Skeletal muscle satellite cell (primary cell): ENCODE data around the gene CPNE1.

ENCODE experiments used
- H3K27me3 ChIP-seq: 2 replicates; pipeline ENCODE4 v1.7.0; 2013; ENCODE audit warnings: low read length; ENCODE audit not compliant: control insufficient read depth, insufficient read depth
- H3K36me3 ChIP-seq: 2 replicates; pipeline ENCODE4 v1.7.0; 2013; ENCODE audit warnings: mild to moderate bottlenecking, control low read depth, low read length; ENCODE audit not compliant: insufficient read depth
- H3K4me1 ChIP-seq: 2 replicates; pipeline ENCODE4 v1.7.0; 2013; ENCODE audit warnings: low read length; ENCODE audit not compliant: control insufficient read depth, insufficient read depth
- H3K4me2 ChIP-seq: 2 replicates; pipeline ENCODE4 v1.7.0; 2013; ENCODE audit warnings: mild to moderate bottlenecking, low read length
- H3K4me3 ChIP-seq: 2 replicates; pipeline ENCODE4 v1.7.0; 2013; ENCODE audit warnings: low read length
- H3K9ac ChIP-seq: 2 replicates; pipeline ENCODE4 v1.7.0; 2013; ENCODE audit warnings: mild to moderate bottlenecking, low read depth, low read length, moderate library complexity
- H3K9me3 ChIP-seq: replicated peaks from 2 replicates; pipeline ENCODE4 v1.7.0; 2013; ENCODE audit warnings: mild to moderate bottlenecking, control low read depth, low read length

Gene CPNE1

GRCh38 chr20:35704514-35705261, 40.0 kb upstream of the CPNE1 start:
- Histone ChIP-seq H3K9me3 (no peaks in the 10 kb centered on the region), H3K4me2 (no peak overlapping the region), H3K9ac (no peak overlapping the region), H3K36me3 (peaks cover 89% of the 10 kb centered on the region), H3K27me3 (no peaks in the 10 kb centered on the region), H3K4me1 (peaks cover 23% of the 10 kb centered on the region), H3K4me3 (no peak overlapping the region)

- Histone ChIP-seq H3K9ac (no peak overlapping the region), H3K4me1 (peaks cover 27% of the 10 kb centered on the region), H3K4me3 (no peak overlapping the region)
Measured at GRCh38 chr20:35702824-35703695, 38.4 kb upstream of the CPNE1 start.

DNA sequence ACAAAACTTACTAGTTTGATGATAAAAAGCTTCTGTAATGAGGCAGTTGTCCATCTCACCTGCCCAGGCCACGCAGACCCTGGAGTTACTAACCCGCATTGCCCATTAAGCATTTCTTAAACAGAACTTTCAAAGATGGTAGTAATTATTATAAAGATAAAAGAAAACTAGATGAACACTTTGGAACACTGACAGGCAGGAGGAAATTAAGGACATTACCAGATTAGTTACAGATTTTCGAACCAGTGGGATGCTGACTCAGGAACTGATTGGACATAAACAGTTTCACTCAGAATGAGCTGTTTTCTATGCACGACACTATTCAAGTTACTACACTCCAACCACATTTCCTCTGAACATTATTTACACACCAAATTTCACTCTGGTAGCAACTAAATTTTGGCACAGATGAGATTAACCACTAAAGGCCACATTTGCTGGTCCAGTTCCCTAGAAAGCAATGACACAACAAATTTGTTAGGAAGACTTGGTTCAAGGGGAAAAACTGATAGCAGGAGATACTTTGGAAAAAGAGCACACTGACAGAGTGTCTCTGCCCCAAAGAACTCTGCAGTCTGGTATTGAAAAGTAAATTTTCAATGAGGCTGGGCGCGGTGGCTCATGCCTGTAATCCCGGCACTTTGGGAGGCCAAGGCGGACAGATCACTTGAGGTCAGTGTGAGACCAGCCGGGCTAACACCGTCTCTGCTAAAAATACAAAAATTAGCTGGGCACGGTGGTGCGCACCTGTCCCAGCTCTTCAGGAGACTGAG, 37.5 kb upstream of the CPNE1 start:
- Histone ChIP-seq H3K9ac (no peak overlapping the region), H3K4me1 (peaks cover 34% of the 10 kb centered on the region), H3K36me3 (peaks cover 65% of the 10 kb centered on the region)

More at GRCh38 chr20:35702824-35703695, 38.4 kb upstream of the CPNE1 start:
- H3K36me3 ChIP-seq: peaks cover 73% of the 10 kb centered on the region
- H3K4me2 ChIP-seq: no peak overlapping the region
- no peaks in the 10 kb centered on the region for H3K9me3 ChIP-seq
- no peaks in the 10 kb centered on the region for H3K27me3 ChIP-seq

DNA sequence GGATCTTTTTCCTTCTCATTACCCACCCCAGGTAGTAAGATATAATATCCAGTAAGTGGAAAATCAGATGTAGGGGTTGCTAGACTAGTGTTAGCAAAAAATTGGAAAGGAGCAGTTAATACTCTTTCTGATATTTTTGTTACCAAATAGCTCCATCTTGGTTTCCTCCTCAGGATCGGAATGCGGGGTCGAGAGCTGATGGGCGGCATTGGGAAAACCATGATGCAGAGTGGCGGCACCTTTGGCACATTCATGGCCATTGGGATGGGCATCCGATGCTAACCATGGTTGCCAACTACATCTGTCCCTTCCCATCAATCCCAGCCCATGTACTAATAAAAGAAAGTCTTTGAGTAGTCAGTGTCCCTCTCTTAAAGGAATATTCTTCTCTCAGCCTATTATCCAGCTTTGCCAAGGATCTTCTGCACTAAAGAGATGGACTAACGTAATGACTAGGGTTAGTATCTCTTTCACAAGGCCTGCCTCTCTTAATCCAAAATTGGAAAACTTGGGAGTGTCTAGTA, 36.0 kb upstream of the CPNE1 start:
- H3K4me1 ChIP-seq: peaks cover 34% of the 10 kb centered on the region
- no peaks in the 10 kb centered on the region for H3K27me3 ChIP-seq
- peaks cover 57% of the 10 kb centered on the region for H3K36me3 ChIP-seq
- peak overlapping the region; percentile 95 for H3K4me3 ChIP-seq
- peak overlapping the region; percentile 98 for H3K9ac ChIP-seq
- no peaks in the 10 kb centered on the region for H3K9me3 ChIP-seq
- H3K4me2 ChIP-seq: peak overlapping the region; percentile 96

More for the DNA sequence above, 37.5 kb upstream of the CPNE1 start:
- Histone ChIP-seq H3K9me3 (no peaks in the 10 kb centered on the region), H3K4me2 (no peak overlapping the region), H3K4me3 (no peak overlapping the region), H3K27me3 (no peaks in the 10 kb centered on the region)

DNA sequence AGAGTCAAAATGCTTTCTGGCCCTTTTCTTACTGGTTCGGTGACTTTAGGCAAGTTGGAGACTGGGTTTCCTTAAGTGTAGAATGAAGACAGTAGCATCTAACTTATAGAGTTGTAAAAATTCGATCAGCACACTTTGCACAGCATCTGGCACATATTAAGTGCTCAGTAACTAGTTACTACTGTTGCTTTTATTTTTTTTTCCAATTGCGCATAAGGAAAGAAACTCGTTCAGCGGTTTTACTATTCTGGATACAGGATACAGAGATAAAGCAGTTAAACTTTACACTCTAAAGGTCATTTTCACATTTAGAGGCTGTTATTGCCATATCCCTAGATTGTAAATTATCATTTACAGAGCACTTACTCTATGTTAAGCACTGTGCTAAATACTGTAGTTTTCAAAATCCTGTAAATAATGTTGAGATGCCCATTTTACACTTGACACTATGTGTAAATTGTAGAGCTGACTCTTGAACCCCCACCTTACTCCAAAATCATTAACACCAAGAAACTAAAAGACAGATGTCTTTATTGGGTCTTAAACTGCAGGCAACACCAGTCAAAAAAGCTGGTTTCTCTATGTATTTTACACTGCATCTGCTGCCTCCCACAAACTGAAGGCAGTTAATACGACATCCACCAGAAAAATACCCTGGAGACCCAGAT, 35.4 kb upstream of the CPNE1 start:
- H3K4me1 ChIP-seq: peaks cover 34% of the 10 kb centered on the region
- peak overlapping the region; percentile 95 for H3K4me3 ChIP-seq
- H3K36me3 ChIP-seq: peaks cover 57% of the 10 kb centered on the region
- peak overlapping the region; percentile 98 for H3K9ac ChIP-seq
- no peaks in the 10 kb centered on the region for H3K27me3 ChIP-seq
- no peaks in the 10 kb centered on the region for H3K9me3 ChIP-seq
- H3K4me2 ChIP-seq: peak overlapping the region; percentile 96

GRCh38 chr20:35699127-35699956, 34.6 kb upstream of the CPNE1 start, which contains the start of the genes NFS1 and ROMO1:
TSS of gene NFS1 (minus strand) at chr20:35699352. CDS start at chr20:35699288, 64 bp downstream.
TSS of gene ROMO1 (plus strand) at chr20:35699405. CDS start at chr20:35699633, 228 bp downstream.
- Histone ChIP-seq H3K9me3 (no peaks in the 10 kb centered on the region), H3K36me3 (peaks cover 52% of the 10 kb centered on the region), H3K27me3 (no peaks in the 10 kb centered on the region), H3K4me2 (peak within 1 kb of the TSS; percentile 96), H3K9ac (peak within 1 kb of the TSS; percentile 98), H3K4me3 (peak within 1 kb of the TSS; percentile 95), H3K4me1 (peaks cover 34% of the 10 kb centered on the region)

DNA sequence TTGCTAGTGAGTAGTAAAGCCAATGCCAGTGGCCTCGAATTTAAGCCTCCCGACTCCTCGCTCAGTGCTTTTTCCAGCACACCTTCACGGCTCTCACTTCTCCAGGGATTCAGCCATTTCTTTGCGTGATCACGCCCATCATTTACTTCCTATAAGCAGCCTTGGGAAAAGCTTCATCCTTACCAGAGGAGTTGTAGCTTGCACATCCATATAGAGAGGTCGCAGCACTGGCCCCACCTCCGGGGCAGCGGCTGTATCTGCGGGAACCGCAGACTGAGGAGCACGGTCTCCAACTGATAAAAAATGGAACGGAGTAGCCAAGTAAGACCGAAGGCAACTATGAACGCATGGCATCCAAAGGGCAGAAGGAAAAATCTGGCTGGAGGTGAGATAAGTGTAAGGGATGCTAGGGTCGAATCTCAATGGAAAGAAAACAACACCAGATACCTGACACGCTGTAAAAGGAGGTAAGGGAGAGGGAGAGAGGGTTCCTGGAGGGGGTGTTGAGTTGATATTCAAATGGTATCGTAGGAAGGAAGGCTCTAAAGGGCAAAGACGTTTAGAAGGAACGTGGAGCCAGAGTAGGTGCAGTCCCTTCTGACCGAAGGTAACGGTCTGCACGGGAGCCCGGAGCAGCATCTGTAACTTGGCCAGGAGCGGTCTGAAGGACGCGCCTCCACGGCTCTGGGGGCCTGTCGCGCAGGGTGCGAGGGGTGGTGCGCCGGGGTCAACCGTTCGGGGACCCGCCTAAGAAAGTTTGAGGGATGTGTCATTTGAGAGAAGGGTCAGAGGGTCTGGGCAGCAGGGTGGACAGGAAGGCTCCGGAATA, 33.8 kb upstream of the CPNE1 start:
- Histone ChIP-seq H3K4me1 (peaks cover 34% of the 10 kb centered on the region), H3K4me3 (peak overlapping the region; percentile 95), H3K27me3 (no peaks in the 10 kb centered on the region)

DNA sequence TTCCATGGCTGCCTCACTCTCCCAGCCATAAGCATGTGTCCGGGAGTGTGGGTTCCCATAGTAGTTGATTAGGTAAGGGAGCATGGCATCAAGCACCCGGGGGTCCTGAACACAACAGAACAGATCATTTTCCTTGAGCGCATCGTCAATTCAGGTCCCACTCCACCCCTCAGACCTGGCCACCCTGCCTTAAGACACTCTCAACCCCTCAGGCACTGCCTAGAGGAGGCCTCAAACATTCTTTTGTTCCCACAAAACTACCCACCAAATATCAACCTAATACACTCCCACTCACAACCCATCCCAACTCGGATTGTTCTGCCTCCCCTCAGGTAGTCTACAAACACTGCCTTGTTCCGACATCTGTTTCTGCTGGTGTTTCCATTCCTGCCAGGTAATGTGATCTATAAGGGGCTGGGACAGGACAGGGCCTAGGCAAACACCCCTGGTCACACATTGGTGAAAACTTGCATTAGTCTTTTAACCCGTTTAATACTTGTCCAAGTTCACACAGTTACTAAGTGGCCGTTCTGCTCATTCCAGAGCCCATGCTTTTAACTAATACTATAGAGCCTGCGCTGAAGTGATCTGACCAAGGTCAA, 33.1 kb upstream of the CPNE1 start:
- H3K4me3 ChIP-seq: peak overlapping the region; percentile 95
- peak overlapping the region; percentile 96 for H3K4me2 ChIP-seq
- peaks cover 38% of the 10 kb centered on the region for H3K36me3 ChIP-seq
- peak overlapping the region; percentile 98 for H3K9ac ChIP-seq
- no peaks in the 10 kb centered on the region for H3K9me3 ChIP-seq
- peaks cover 33% of the 10 kb centered on the region for H3K4me1 ChIP-seq
- no peaks in the 10 kb centered on the region for H3K27me3 ChIP-seq

More for the DNA sequence above, 33.8 kb upstream of the CPNE1 start:
- Histone ChIP-seq H3K4me2 (peak overlapping the region; percentile 96), H3K9ac (peak overlapping the region; percentile 98), H3K36me3 (peaks cover 44% of the 10 kb centered on the region), H3K9me3 (no peaks in the 10 kb centered on the region)

GRCh38 chr20:35695978-35696377, 31.3 kb upstream of the CPNE1 start:
- Histone ChIP-seq H3K9ac (no peak overlapping the region), H3K9me3 (no peaks in the 10 kb centered on the region), H3K36me3 (peaks cover 25% of the 10 kb centered on the region), H3K27me3 (no peaks in the 10 kb centered on the region), H3K4me1 (peaks cover 23% of the 10 kb centered on the region), H3K4me2 (no peak overlapping the region), H3K4me3 (no peak overlapping the region)
